Lung (tissue), 12 donors: ENCODE data around the gene MYOG. TPM values are rescaled to one million over a fixed set of nuclear protein-coding genes. Genes with fewer than 3 reads are reported as not detected.

Source experiments
- ATAC-seq: fragments of 200-7000 bp; cut with Tn5 transposase; one replicate; pipeline ENCODE4 v1.9.1; 2020; ENCODE audit warnings: moderate number of reproducible peaks; ENCODE audit not compliant: insufficient read depth, low FRiP score
- DNase-seq, 3 donors: peaks; one replicate each; pipeline ENCODE4 v3.0.0-alpha.2; 2013 to 2017
- H3K27ac ChIP-seq, 2 donors: one replicate each; pipeline ENCODE4 v1.5.1; 2013; ENCODE audit warnings: mild to moderate bottlenecking in 2 of 2, moderate library complexity in 2 of 2, control low read depth in 1 of 2, inconsistent platforms in 1 of 2, low read depth in 1 of 2, low read length in 1 of 2
- H3K27me3 ChIP-seq, 3 donors: one replicate each; pipeline ENCODE4 v1.5.1; 2013; ENCODE audit warnings: low read length in 2 of 3; ENCODE audit not compliant: control insufficient read depth in 3 of 3, insufficient read depth in 3 of 3
- H3K36me3 ChIP-seq, 4 donors: one replicate each; pipeline ENCODE4 v1.5.1; 2013; ENCODE audit warnings: low read length in 4 of 4, mild to moderate bottlenecking in 1 of 4, moderate library complexity in 1 of 4; ENCODE audit not compliant: control insufficient read depth in 4 of 4, insufficient read depth in 4 of 4
- H3K4me1 ChIP-seq, 5 donors: one replicate each; pipeline ENCODE4 v1.5.1; 2013; ENCODE audit warnings: low read length in 5 of 5, mild to moderate bottlenecking in 2 of 5, moderate library complexity in 1 of 5; ENCODE audit not compliant: control insufficient read depth in 5 of 5, insufficient read depth in 5 of 5
- H3K4me3 ChIP-seq: one replicate; pipeline ENCODE4 v1.5.1; 2013; ENCODE audit warnings: mild to moderate bottlenecking, control low read depth, moderate library complexity
- H3K9ac ChIP-seq, 2 donors: one replicate each; pipeline ENCODE4 v1.5.1; 2013; ENCODE audit warnings: low read length in 2 of 2, control low read depth in 1 of 2; ENCODE audit not compliant: insufficient read depth in 1 of 2
- H3K9me3 ChIP-seq, 4 donors: one replicate each; pipeline ENCODE4 v1.5.1; 2013; ENCODE audit warnings: low read length in 3 of 4, mild to moderate bottlenecking in 1 of 4, moderate library complexity in 1 of 4; ENCODE audit not compliant: control insufficient read depth in 4 of 4, insufficient read depth in 3 of 4
- CTCF ChIP-seq: IDR thresholded peaks from 2 replicates; pipeline ENCODE4 v1.5.1; 2012; ENCODE audit warnings: mild to moderate bottlenecking; ENCODE audit errors: control extremely low read depth, extremely low read depth
- WGBS, 2 donors: extraction: QIAGEN DNeasy Blood & Tissue Kit; methylation state at CpG; one replicate each; pipeline ENCODE4 v1.1.7; 2013; 5-methylcytosine and 5-hydroxymethylcytosine counted together
- polyA plus RNA-seq, 2 donors: library from polyadenylated mRNA; stranded (reverse); fragments of 200-250 nt; gene quantifications; one replicate each; pipeline ENCODE4 v1.2.1, GENCODE V29; 2013
- total RNA-seq, 2 donors: library from RNA; depleted of rRNA in 1 of 2; stranded (reverse); fragments of >200 nt in 1 of 2; gene quantifications; one replicate each; pipeline ENCODE4 v1.2.1, GENCODE V29; 2014 to 2021
- donor health status: control.
- donor health status: control.
- donor health status: Bipolar disorder and iron deficiency.
- donor health status: healthy.
- donor health status: DM: yes; HTN: yes; CAD: no.

Gene MYOG
- total and polyA plus RNA-seq, 4 donors, result not detected

GRCh38 chr1:203113308-203113707 lies 27.5 kb upstream of the MYOG start:
- Histone ChIP-seq H3K36me3 (no peaks in the 10 kb centered on the region), H3K9ac (no peak overlapping the region), H3K4me1 (peaks cover 0 to 3% (median 0%) of the 10 kb centered on the region in 5 donors), H3K27me3 (peaks cover 0 to 15% (median 7%) of the 10 kb centered on the region in 3 donors), H3K27ac (no peak overlapping the region), H3K4me3 (no peak overlapping the region), H3K9me3 (no peaks in the 10 kb centered on the region)
- 87 to 90% methylated on average over 4 of the region's 4 CpGs for WGBS, 2 donors
- ATAC-seq, result no peak
- no peak for TF ChIP-seq CTCF
- no peak for DNase-seq

- no peak overlapping the region for H3K27ac ChIP-seq
- ATAC-seq (no peak), DNase-seq (peak in 2 of 3 donors; percentile 72 to 79)
- no peaks in the 10 kb centered on the region for H3K36me3 ChIP-seq
- no peak overlapping the region for H3K4me3 ChIP-seq
- H3K27me3 ChIP-seq, result peaks cover 0 to 15% (median 12%) of the 10 kb centered on the region in 3 donors
- no peaks in the 10 kb centered on the region for H3K4me1 ChIP-seq
- TF ChIP-seq CTCF, result no peak
- 43 to 55% methylated on average over 2 of the region's 2 CpGs for WGBS, 2 donors
- H3K9me3 ChIP-seq, result no peaks in the 10 kb centered on the region
- no peak overlapping the region for H3K9ac ChIP-seq
Measured at GRCh38 chr1:203112475-203112874, 26.7 kb upstream of the MYOG start.

- DNase-seq (no peak), ATAC-seq (no peak)
- no peak overlapping the region for H3K9ac ChIP-seq
- H3K4me3 ChIP-seq, result no peak overlapping the region
- H3K27me3 ChIP-seq, result peaks cover 0 to 12% (median 9%) of the 10 kb centered on the region in 3 donors
- H3K36me3 ChIP-seq, result no peaks in the 10 kb centered on the region
- no peak for TF ChIP-seq CTCF
- peaks cover 0 to 2% (median 0%) of the 10 kb centered on the region in 4 donors for H3K9me3 ChIP-seq
- H3K4me1 ChIP-seq, result no peaks in the 10 kb centered on the region
- H3K27ac ChIP-seq, result no peak overlapping the region
Measured at GRCh38 chr1:203104789-203105390, 19.1 kb upstream of the MYOG start.
